Esophagus squamous epithelium (tissue), 5 donors: ENCODE measurements around the gene MTCL1. TPM values are rescaled to one million over a fixed set of nuclear protein-coding genes. Genes with fewer than 3 reads are reported as not detected.

Experiments used
- DNase-seq: peaks from one replicate; lab custom pipeline; 2025; lab: John Stamatoyannopoulos, UW
- H3K27ac ChIP-seq, 4 donors: fragments of 200-600 bp; sonication (generic); one replicate each; pipeline ENCODE4 v1.5.1; 2016 to 2019; ENCODE audit warnings: mild to moderate bottlenecking in 1 of 4
- H3K27me3 ChIP-seq, 4 donors: fragments of 200-600 bp; sonication (generic); 1 replicate in 3 of 4; 2 replicates in 1 of 4; pipeline versions ENCODE4 v1.5.1 to v1.6.0; 2017 to 2021; ENCODE audit warnings: antibody characterized with exemption in 1 of 4
- H3K36me3 ChIP-seq, 3 donors: fragments of 200-600 bp; sonication (generic); one replicate each; pipeline ENCODE4 v1.5.1; 2016 to 2019
- H3K4me1 ChIP-seq, 3 donors: fragments of 200-600 bp; sonication (generic); one replicate each; pipeline ENCODE4 v1.5.1; 2017 to 2019
- H3K4me3 ChIP-seq, 4 donors: fragments of 200-600 bp; sonication (generic); 1 replicate in 3 of 4; 2 replicates in 1 of 4; pipeline ENCODE4 v1.5.1; 2016 to 2019; ENCODE audit warnings: mild to moderate bottlenecking in 2 of 4, moderate library complexity in 1 of 4
- H3K9me3 ChIP-seq, 3 donors: fragments of 200-600 bp; sonication (generic); one replicate each; pipeline ENCODE4 v1.5.1; 2016 to 2019
- POLR2A ChIP-seq, 4 donors: fragments of 450-650 bp; IDR thresholded peaks; one replicate each; pipeline ENCODE4 v1.6.1; 2017; ENCODE audit warnings: antibody characterized with exemption in 4 of 4, mild to moderate bottlenecking in 4 of 4, moderate library complexity in 3 of 4
- WGBS, 2 donors: methylation state at CpG; one replicate each; pipeline ENCODE4 v1.1.5; 2018; 5-methylcytosine and 5-hydroxymethylcytosine counted together
- intact Hi-C: fragments of 100-400 bp; cut with DNase I; formaldehyde crosslinking; loops from one replicate; pipeline ENCODE4 v1.15.0; 2022
- total RNA-seq, 4 donors: library from RNA; depleted of rRNA; stranded (reverse); fragments of >200 nt; gene quantifications; one replicate each; pipeline ENCODE4 v1.1.0, GENCODE V29; 2016
- TF ChIP-seq, protein P1 (sequence below), 6 experiments: fragments of 450-650 bp in 4 of 6; fragments of 200-600 bp in 2 of 6; sonication (generic) in 2 of 6; IDR thresholded peaks; one replicate each; pipeline ENCODE4 v1.5.1; 2016 to 2019; ENCODE audit warnings: antibody characterized with exemption in 6 of 6, mild to moderate bottlenecking in 4 of 6, moderate library complexity in 4 of 6
- donor health status: DM: yes; HTN: yes; CAD: no.

MTCL1 gene
- total RNA-seq, 4 donors from 2014 or later: 6.5 to 16.4 (median 7.9) TPM

DNA sequence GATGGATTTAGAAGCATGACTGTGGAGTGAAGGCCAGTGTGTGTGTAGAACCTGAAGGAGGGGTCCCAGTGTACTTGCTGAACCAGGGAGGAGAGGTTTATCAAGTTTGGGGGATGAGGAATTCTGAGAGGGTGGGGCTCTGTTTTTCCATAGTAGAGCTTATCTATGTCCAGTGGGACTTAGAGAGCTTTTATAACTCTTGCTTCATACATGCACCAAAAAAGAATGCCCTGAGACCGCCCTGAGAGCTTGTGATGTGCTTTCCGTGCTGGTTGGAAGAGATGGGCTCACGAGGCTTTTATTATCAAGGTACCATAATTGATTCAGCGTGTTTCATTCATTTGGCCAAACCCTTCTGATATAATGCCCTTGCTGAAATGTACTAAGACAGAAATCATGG lies 100.2 kb downstream of the MTCL1 start:
- no peak for DNase-seq
- TF ChIP-seq, protein P1, sequence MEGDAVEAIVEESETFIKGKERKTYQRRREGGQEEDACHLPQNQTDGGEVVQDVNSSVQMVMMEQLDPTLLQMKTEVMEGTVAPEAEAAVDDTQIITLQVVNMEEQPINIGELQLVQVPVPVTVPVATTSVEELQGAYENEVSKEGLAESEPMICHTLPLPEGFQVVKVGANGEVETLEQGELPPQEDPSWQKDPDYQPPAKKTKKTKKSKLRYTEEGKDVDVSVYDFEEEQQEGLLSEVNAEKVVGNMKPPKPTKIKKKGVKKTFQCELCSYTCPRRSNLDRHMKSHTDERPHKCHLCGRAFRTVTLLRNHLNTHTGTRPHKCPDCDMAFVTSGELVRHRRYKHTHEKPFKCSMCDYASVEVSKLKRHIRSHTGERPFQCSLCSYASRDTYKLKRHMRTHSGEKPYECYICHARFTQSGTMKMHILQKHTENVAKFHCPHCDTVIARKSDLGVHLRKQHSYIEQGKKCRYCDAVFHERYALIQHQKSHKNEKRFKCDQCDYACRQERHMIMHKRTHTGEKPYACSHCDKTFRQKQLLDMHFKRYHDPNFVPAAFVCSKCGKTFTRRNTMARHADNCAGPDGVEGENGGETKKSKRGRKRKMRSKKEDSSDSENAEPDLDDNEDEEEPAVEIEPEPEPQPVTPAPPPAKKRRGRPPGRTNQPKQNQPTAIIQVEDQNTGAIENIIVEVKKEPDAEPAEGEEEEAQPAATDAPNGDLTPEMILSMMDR (IDR thresholded peaks at IDR 0.05): no peak
- TF ChIP-seq POLR2A (IDR thresholded peaks at IDR 0.05): no peak
- Histone ChIP-seq H3K36me3 (no peaks in the 10 kb centered on the region), H3K27me3 (no peaks in the 10 kb centered on the region), H3K9me3 (no peaks in the 10 kb centered on the region), H3K4me1 (peaks cover 0 to 9% (median 3%) of the 10 kb centered on the region in 3 donors), H3K4me3 (no peak overlapping the region), H3K27ac (no peak overlapping the region)
- intact Hi-C loops: no loop called here
- WGBS, 2 donors: 87 to 97% methylated on average over 4 of the region's 4 CpGs

DNA sequence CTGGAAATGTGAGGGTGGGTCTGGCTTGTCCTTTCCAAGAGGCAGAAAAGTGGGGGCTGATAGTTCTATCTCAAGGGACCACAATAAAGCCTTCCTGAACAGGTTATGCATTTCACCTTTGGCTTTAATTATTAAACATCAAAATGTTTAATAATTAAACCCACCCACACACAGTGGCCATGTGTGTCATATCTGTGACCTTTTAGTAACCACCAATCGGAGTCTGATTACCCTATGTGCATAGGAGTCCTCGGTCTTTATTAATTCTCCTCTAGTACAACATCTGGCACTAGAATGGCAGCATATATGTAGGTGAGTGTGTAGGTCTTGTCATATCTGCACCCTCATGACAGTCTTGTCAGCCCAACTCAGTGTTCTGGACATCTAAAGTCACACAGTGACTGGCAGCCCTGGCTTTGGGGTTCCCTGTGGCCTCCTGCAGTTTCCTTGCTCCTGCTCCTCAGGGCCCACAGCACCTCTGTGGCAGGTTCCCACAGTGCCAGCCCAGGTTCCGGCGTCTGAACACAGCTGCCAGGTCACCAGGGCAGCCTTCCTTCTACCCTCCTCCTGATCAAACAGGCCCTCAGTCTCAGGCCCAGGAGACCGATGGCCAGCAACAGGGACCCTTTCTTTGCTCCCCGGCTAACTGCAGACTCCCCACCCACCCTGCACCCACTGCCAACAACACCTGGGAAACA lies 100.9 kb downstream of the MTCL1 start:
- Histone ChIP-seq H3K4me3 (no peak overlapping the region), H3K9me3 (no peaks in the 10 kb centered on the region), H3K36me3 (no peaks in the 10 kb centered on the region), H3K27me3 (no peaks in the 10 kb centered on the region), H3K4me1 (peaks cover 0 to 4% (median 2%) of the 10 kb centered on the region in 3 donors), H3K27ac (no peak overlapping the region)
- WGBS, 2 donors: 88 to 98% methylated on average over 5 to 6 of the region's 6 CpGs
- DNase-seq: no peak
- intact Hi-C loops: no loop called here
- no peak for TF ChIP-seq POLR2A (IDR thresholded peaks at IDR 0.05)
- TF ChIP-seq, protein P1 (IDR thresholded peaks at IDR 0.05): no peak

DNA sequence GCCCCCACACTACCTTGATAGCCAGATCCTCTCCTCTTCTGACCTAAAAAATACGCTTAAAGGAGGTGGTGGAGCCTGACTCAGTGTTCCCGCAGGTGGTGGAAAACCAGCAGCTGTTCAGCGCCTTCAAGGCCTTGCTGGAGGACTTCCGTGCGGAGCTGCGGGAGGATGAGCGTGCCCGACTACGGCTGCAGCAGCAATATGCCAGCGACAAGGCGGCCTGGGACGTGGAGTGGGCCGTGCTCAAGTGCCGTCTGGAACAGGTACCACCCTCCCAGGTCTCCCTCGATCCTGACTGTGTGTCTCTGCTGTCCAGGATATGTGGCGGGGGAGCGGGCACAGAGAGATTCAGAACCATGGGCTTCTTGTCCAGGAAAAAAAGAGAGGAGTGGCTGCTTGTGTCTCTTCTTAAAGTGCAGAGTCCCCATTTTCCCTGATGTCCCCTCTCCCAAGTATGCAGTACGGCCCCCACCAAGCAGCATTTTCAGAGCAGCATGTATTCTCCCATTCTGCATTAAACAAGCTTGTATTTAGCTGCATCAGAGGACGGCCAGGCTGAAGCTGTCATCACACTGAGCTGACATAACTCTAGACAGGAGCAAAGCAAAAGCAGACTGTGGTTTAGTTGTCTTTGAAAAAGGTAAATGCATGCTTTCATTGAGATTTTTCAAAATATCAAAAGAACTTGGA lies 101.6 kb downstream of the MTCL1 start:
- Histone ChIP-seq H3K27me3 (no peaks in the 10 kb centered on the region), H3K27ac (no peak overlapping the region), H3K4me1 (peaks cover 0 to 4% (median 0%) of the 10 kb centered on the region in 3 donors), H3K9me3 (no peaks in the 10 kb centered on the region), H3K4me3 (no peak overlapping the region), H3K36me3 (no peaks in the 10 kb centered on the region)
- intact Hi-C loops: no loop called here
- no peak for DNase-seq
- TF ChIP-seq, protein P1 (IDR thresholded peaks at IDR 0.05): no peak
- no peak for TF ChIP-seq POLR2A (IDR thresholded peaks at IDR 0.05)
- 92 to 94% methylated on average over 5 to 16 of the region's 19 CpGs for WGBS, 2 donors

DNA sequence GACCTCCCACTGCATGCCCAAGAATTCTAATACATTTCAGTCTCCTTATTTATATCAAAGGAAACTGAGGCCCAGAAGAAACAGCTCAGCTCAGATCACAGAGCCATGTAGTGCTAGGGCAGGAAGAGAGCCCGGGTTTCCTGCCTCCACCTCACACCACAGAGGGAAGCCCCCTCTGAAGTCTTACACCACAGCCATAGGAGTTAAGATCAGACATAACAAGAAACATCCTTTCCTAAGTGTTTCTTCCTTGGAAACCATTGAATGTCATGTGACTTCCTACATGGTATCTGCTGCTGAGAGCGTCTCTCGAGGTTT lies 102.1 kb downstream of the MTCL1 start:
- WGBS, 2 donors: 72 to 86% methylated on average over 3 of the region's 3 CpGs
- H3K36me3 ChIP-seq: no peaks in the 10 kb centered on the region
- no peaks in the 10 kb centered on the region for H3K9me3 ChIP-seq
- no peak for DNase-seq
- no peak overlapping the region for H3K27ac ChIP-seq
- intact Hi-C loops: no loop called here
- H3K27me3 ChIP-seq: no peaks in the 10 kb centered on the region
- H3K4me1 ChIP-seq: peaks cover 0 to 4% (median 0%) of the 10 kb centered on the region in 3 donors
- TF ChIP-seq, protein P1 (IDR thresholded peaks at IDR 0.05): no peak
- TF ChIP-seq POLR2A (IDR thresholded peaks at IDR 0.05): no peak
- no peak overlapping the region for H3K4me3 ChIP-seq

DNA sequence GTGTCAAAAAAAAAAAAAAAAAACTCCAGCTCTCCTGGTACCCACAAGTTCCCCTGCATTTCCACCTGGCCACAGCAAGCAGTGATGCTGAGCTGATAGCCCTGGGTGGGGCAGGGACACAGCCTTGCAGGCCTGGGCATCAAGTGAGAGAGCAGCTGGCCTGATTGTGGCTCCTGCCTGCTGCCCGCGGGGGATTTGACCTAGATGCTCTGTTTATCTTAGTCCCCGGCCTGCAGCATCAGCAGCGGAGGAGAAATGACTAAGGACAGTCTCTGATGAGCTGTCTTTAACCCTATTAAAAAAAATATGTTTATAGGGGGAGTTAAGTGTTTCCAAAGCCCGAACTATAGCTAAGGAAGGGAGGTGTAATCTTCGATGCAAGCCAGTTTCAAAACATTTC lies 102.6 kb downstream of the MTCL1 start:
- H3K27me3 ChIP-seq: no peaks in the 10 kb centered on the region
- no peak overlapping the region for H3K4me3 ChIP-seq
- no peaks in the 10 kb centered on the region for H3K9me3 ChIP-seq
- 65 to 68% methylated on average over 6 of the region's 6 CpGs for WGBS, 2 donors
- TF ChIP-seq, protein P1 (IDR thresholded peaks at IDR 0.05): no peak
- no peak for TF ChIP-seq POLR2A (IDR thresholded peaks at IDR 0.05)
- peaks cover 0 to 3% (median 0%) of the 10 kb centered on the region in 3 donors for H3K36me3 ChIP-seq
- no peak overlapping the region for H3K27ac ChIP-seq
- DNase-seq: no peak
- intact Hi-C loops: no loop called here
- peaks cover 0 to 4% (median 0%) of the 10 kb centered on the region in 3 donors for H3K4me1 ChIP-seq
